LHCN-M2 (cell line): Measurements from ENCODE around the gene DCUN1D3. TPM values are rescaled to one million over a fixed set of nuclear protein-coding genes. Genes with fewer than 3 reads are reported as not detected.

Experiments
- DNase-seq: peaks from one replicate; pipeline ENCODE4 v3.0.0-alpha.2; 2012; ENCODE audit warnings: low read depth
- total RNA-seq: library from RNA; depleted of rRNA; stranded (reverse); fragments of >200 nt; gene quantifications from 2 replicates; pipeline ENCODE4 v1.2.3, GENCODE V29; 2014

Gene DCUN1D3
- total RNA-seq, 1 experiment from 2014 or later, result 30.0 TPM

- DNase-seq, result peak; percentile 66
Measured at GRCh38 chr16:20918486-20919239, 18.5 kb upstream of the DCUN1D3 start.

DNA sequence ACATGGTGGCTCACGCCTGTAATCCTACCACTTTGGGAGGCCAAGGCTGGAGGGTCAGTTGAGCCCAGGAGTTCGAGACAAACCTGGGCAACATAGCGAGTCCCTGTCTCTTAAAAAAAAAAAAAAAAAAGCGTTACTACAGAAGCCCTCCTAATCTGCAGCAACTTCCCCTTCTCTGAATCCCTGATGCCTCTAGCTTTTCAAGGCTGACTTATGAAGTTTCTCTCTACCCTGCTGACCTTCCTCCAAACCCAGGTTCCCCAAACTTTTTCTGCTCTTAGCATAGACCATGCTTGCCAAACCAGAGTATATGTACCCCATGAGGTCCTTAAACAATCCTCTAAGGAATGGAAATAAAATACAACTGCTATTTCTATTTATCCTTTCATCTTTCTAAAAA is 16.8 kb upstream of the DCUN1D3 start:
- no peak for DNase-seq

DNA sequence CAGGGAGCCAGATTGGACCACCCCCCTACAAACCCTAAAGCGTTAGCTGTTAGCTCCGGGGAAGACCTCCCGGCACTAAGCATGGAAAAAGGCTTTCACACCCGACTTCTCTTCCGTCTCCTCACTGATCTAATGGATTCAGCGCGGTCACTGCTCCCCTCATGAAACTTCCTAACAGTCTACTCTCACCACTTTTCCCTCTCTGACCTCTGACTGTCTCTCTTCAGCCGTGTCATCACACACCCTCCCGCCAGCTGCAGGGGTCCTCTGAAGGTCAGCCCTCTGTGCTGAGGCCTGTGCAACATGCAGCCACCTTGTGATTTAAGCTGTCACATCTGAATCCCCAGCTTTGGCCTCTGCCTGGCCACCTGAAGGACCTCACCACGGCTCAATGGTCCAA is 16.1 kb upstream of the DCUN1D3 start:
- no peak for DNase-seq

DNA sequence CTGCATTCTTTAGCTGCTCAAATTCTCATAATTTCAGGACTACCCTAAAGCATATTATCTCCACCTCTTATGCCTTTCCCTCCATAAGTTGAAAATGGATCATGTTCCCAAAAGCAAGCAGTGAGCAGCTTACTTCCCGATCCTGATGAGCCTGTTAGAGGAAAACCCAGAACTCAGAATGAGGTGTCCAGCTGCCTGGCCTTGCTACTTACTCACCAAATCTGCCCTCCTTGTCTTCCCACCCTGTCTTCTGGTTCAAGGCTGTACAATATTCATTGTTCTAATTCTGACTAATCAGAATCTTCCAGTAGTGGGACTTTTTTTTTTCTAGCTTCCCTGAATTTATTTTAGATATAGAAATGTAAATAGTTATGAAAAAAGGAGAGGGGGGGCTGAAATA is 11.2 kb upstream of the DCUN1D3 start:
- DNase-seq, result peak; percentile 83

DNA sequence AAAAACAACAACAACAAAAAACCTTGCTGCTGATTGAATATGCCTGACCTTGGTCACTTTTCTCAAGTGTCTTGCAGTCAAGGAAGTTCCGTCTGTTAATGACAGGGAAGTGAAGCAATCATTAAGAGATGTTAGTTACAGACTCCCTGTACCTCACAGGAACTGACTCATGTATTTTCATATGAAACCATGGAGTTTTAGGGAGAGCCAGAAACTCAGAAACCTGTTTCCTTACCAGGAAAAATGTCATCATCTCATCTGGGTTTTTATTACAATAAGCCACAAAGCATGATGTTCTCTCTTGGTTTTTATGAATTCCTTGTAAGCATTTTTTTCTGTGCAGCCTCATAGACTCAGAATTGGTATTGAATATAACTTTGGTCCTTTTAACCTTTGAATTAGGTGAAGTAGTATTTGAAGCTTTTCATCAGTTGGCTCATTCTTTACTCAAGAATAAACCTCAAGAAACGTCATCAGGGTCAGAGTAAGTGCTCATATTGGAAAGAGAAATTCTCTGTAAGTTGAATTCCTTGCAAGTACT is 10.7 kb upstream of the DCUN1D3 start:
- DNase-seq, result peak; percentile 93

GRCh38 chr16:20906341-20907255 is 6.4 kb upstream of the DCUN1D3 start:
- DNase-seq, result peak; percentile 90

DNA sequence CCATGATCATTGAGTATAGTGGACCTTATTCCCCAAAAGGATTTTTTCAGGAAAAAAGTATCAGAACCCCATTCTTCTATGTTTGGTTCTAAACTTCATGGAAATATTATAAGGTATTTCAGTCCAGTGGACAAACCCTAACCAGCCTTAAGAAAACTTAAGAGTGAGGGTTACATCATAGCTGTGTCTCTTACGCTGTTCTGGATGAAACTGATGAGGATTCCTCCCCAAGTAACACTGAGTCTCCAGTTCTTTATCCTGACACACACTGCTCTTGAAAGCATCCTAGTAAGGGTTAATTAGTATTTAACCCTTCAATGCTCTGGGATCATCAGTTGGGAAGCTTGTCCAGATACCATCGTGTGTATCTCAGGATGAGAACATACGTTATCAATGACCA is 5.4 kb upstream of the DCUN1D3 start:
- DNase-seq, result no peak

DNA sequence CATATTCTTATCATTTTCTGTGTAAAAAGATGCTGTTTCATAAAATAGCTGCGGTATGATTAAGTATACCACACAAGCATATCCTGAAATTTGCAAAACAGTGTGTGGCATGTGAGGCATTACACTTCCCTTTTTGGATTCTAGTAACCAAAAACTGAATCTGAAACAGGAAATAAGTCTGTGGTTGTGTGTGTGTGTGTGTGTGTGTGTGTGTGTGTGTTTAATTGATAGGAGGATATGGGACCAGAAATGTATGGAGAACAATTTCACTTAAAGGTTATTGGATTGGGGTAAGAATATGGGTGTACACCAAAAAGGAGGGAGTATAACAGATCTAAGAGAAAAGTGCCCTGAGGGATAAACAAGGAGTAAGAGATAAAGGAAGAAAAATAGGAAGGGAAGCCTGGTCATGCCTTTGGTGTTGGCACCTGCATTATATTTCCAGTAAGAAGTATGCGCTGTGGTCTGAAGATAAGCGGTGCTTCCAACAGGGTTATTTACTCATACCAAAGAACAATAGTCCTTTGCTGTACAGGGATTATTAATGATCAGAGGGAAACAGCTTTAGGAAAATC is 4.4 kb upstream of the DCUN1D3 start:
- peak; percentile 84 for DNase-seq

GRCh38 chr16:20903899-20904506 is 3.8 kb upstream of the DCUN1D3 start:
- DNase-seq, result no peak

DNA sequence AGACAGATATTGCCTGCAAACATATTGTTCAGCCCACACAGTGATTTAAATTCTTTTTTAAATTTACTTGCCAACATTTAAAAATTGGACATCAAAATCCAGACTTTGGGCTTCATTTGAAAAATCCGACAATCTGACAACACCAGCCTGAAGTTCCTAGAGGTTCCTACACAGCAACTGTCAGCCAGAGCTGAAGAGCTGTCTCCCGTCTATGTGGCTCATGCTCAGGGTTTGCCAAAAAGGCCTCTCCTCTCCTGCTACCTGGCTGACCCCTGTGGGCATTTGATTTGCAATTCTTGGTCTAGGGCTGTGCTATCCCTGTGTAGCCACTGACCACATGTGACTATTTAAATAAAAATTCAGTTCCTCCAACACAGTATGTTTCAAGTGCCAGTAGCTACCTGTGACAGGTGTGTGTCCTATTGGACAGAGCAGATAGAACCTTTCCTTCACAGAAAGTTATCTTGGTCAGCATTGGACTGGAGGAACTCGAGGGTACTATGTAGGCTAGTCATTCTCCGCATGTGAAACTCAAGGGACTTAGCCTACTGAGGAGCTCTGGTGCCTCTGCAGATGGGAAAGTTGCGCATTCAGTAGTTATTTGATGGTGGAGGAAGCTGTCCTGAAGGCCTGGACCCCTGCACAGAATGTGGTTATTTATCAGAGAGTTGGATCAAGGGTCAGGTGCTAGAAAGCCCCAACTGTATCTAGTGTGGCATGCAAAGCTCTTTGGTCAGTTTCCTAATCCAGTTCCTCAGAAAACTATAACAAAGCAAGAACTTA is 3.1 kb upstream of the DCUN1D3 start:
- DNase-seq, result no peak

- DNase-seq, result no peak
Measured at GRCh38 chr16:20902426-20902825, 2.3 kb upstream of the DCUN1D3 start.

GRCh38 chr16:20901436-20902112 is 1.4 kb upstream of the DCUN1D3 start:
- DNase-seq, result peak; percentile 43

GRCh38 chr16:20901068-20901435 is 894 bp upstream of the DCUN1D3 start:
- no peak for DNase-seq

GRCh38 chr16:20899477-20900298 is 470 bp downstream of the DCUN1D3 start:
- no peak for DNase-seq

GRCh38 chr16:20899071-20899470 is 1.1 kb downstream of the DCUN1D3 start:
- DNase-seq, result peak; percentile 37

GRCh38 chr16:20897922-20898321 is 2.2 kb downstream of the DCUN1D3 start:
- no peak for DNase-seq

GRCh38 chr16:20897253-20897897 is 2.8 kb downstream of the DCUN1D3 start:
- peak; percentile 78 for DNase-seq

GRCh38 chr16:20894388-20894787 is 5.8 kb downstream of the DCUN1D3 start:
- no peak for DNase-seq
